CD14-positive monocyte (primary cell): ENCODE data around the gene TMED8. TPM values are rescaled to one million over a fixed set of nuclear protein-coding genes. Genes with fewer than 3 reads are reported as not detected.
A peak's percentile ranks its signal among the peaks of the same experiment; 100 is the strongest.

Experiments used
- DNase-seq, 3 donors: peaks; one replicate each; pipeline ENCODE4 v3.0.0-alpha.2; 2011 to 2022
- H2AFZ ChIP-seq: 2 replicates; pipeline ENCODE4 v1.6.0; 2012; ENCODE audit warnings: mild to moderate bottlenecking, low read depth, low read length, inconsistent platforms; ENCODE audit not compliant: insufficient read depth, poor library complexity, severe bottlenecking
- H3K27ac ChIP-seq, 2 donors: 1 replicate in 1 of 2; 2 replicates in 1 of 2; pipeline ENCODE4 v1.5.1; 2012 to 2013; ENCODE audit warnings: low read length in 2 of 2, control low read depth in 1 of 2, inconsistent platforms in 1 of 2, low read depth in 1 of 2, mild to moderate bottlenecking in 1 of 2
- H3K27me3 ChIP-seq, 2 donors: one replicate each; pipeline versions ENCODE4 v1.6.0 to v1.6.1; 2011 to 2013; ENCODE audit warnings: low read length in 2 of 2; ENCODE audit not compliant: control insufficient read depth in 2 of 2, insufficient read depth in 2 of 2
- H3K36me3 ChIP-seq, 2 donors: replicated peaks in 1 of 2; 1 replicate in 1 of 2; 2 replicates in 1 of 2; pipeline versions ENCODE4 v1.5.1 to v1.6.1; 2012 to 2013; ENCODE audit warnings: low read length in 2 of 2, control low read depth in 1 of 2, inconsistent platforms in 1 of 2, mild to moderate bottlenecking in 1 of 2; ENCODE audit not compliant: insufficient read depth in 2 of 2, control insufficient read depth in 1 of 2
- H3K4me1 ChIP-seq, 2 donors: 1 replicate in 1 of 2; 2 replicates in 1 of 2; pipeline versions ENCODE4 v1.5.1 to v1.6.1; 2012 to 2013; ENCODE audit warnings: low read length in 2 of 2, control low read depth in 1 of 2, inconsistent platforms in 1 of 2, mild to moderate bottlenecking in 1 of 2, moderate library complexity in 1 of 2; ENCODE audit not compliant: insufficient read depth in 2 of 2, control insufficient read depth in 1 of 2
- H3K4me2 ChIP-seq: replicated peaks from 2 replicates; pipeline ENCODE3; 2012; ENCODE audit warnings: low read length, moderate library complexity, mild to moderate bottlenecking; ENCODE audit not compliant: poor library complexity, severe bottlenecking; ENCODE audit errors: extremely low read depth
- H3K4me3 ChIP-seq, 3 experiments: fragments of 200-600 bp in 1 of 3; sonication (generic) in 1 of 3; replicated peaks in 1 of 3; 1 replicate in 2 of 3; 2 replicates in 1 of 3; pipeline ENCODE4 v1.5.1; 2011 to 2013; ENCODE audit warnings: low read length in 3 of 3, mild to moderate bottlenecking in 3 of 3, control low read depth in 2 of 3, low read depth in 2 of 3, inconsistent platforms in 1 of 3, moderate library complexity in 1 of 3
- H3K79me2 ChIP-seq: 2 replicates; pipeline ENCODE4 v1.6.0; 2012; ENCODE audit warnings: mild to moderate bottlenecking, control low read depth, inconsistent platforms, low read length, moderate library complexity; ENCODE audit not compliant: insufficient read depth
- H3K9ac ChIP-seq: 2 replicates; pipeline ENCODE4 v1.6.0; 2017; ENCODE audit warnings: low read length, mild to moderate bottlenecking; ENCODE audit not compliant: insufficient read depth, poor library complexity, severe bottlenecking
- H3K9me3 ChIP-seq, 2 donors: replicated peaks in 1 of 2; 1 replicate in 1 of 2; 2 replicates in 1 of 2; pipeline versions ENCODE4 v1.5.1 to v1.6.1; 2012 to 2013; ENCODE audit warnings: low read length in 2 of 2, control low read depth in 1 of 2; ENCODE audit not compliant: control insufficient read depth in 1 of 2, insufficient read depth in 1 of 2
- H4K20me1 ChIP-seq: 2 replicates; pipeline ENCODE4 v1.6.0; 2012; ENCODE audit warnings: mild to moderate bottlenecking, low read length, control low read depth, moderate library complexity; ENCODE audit not compliant: insufficient read depth
- H3K27ac Mint-ChIP-seq, 7 donors: one replicate each; pipeline ENCODE4 v1.8.0; 2020; ENCODE audit warnings: mild to moderate bottlenecking in 7 of 7, mixed read lengths in 7 of 7, moderate library complexity in 6 of 7, inconsistent platforms in 2 of 7
- H3K27me3 Mint-ChIP-seq, 3 donors: one replicate each; pipeline ENCODE4 v1.8.0; 2021 to 2022; ENCODE audit warnings: low read depth in 3 of 3, mild to moderate bottlenecking in 3 of 3, mixed read lengths in 3 of 3, moderate library complexity in 3 of 3, inconsistent platforms in 1 of 3
- H3K36me3 Mint-ChIP-seq, 2 donors: one replicate each; pipeline ENCODE4 v1.8.0; 2020; ENCODE audit warnings: mixed read lengths in 2 of 2, inconsistent platforms in 1 of 2, mild to moderate bottlenecking in 1 of 2
- H3K4me1 Mint-ChIP-seq: one replicate; pipeline ENCODE4 v1.8.0; 2020; ENCODE audit warnings: mild to moderate bottlenecking, mixed read lengths
- H3K4me3 Mint-ChIP-seq, 2 donors: one replicate each; pipeline ENCODE4 v1.8.0; 2020; ENCODE audit warnings: mild to moderate bottlenecking in 2 of 2, mixed read lengths in 2 of 2, moderate library complexity in 1 of 2
- H3K9me3 Mint-ChIP-seq, 7 donors: one replicate each; pipeline ENCODE4 v1.8.0; 2020 to 2022; ENCODE audit warnings: mixed read lengths in 7 of 7, mild to moderate bottlenecking in 6 of 7, moderate library complexity in 6 of 7, inconsistent platforms in 2 of 7
- CTCF ChIP-seq: fragments of 200-600 bp; IDR thresholded peaks from one replicate; pipeline ENCODE4 v1.8.0; 2022; ENCODE audit warnings: antibody characterized with exemption, mild to moderate bottlenecking
- WGBS: methylation state at CpG from one replicate; pipeline ENCODE4 v1.1.5; 2013; ENCODE audit warnings: missing lambda C conversion rate; ENCODE audit not compliant: insufficient coverage; 5-methylcytosine and 5-hydroxymethylcytosine counted together
- intact Hi-C, 2 donors: fragments of 100-400 bp; cut with micrococcal nuclease; formaldehyde crosslinking; loops; one replicate each; pipeline versions ENCODE4 v1.15.0 to v1.15.1; 2023
- polyA plus RNA-seq, 3 donors: library from polyadenylated mRNA; depleted of rRNA in 1 of 3; unstranded in 2 of 3; stranded (reverse) in 1 of 3; fragments of 300-500 nt in 2 of 3; fragments of >200 nt in 1 of 3; fragmentation: Illumina TruSeq in 2 of 3; gene quantifications; 1 replicate in 2 of 3; 2 replicates in 1 of 3; pipeline ENCODE4 v1.2.3, GENCODE V29; 2012 to 2021

The TMED8 gene
- polyA plus RNA-seq, 3 donors, result 5.4 to 6.2 (median 6.1) TPM

GRCh38 chr14:77407158-77407557, 30.3 kb upstream of the TMED8 start:
- DNase-seq, result peak; percentile 13 to 48 (median 22)
- H3K4me1 ChIP-seq, result peaks cover 26 to 30% of the 10 kb centered on the region in 2 donors
- 14% methylated on average over 1 of the region's 2 CpGs for WGBS
- H3K36me3 ChIP-seq, result no peaks in the 10 kb centered on the region
- intact Hi-C loops, result no loop called here
- Mint-ChIP-seq H3K36me3 (peaks cover 0 to 2% of the 10 kb centered on the region in 2 donors), H3K27ac (peak overlapping the region; percentile 50 to 90 (median 76)), H3K27me3 (peaks cover 0 to 3% (median 0%) of the 10 kb centered on the region in 3 donors), H3K4me1 (peaks cover 34% of the 10 kb centered on the region), H3K9me3 (no peaks in the 10 kb centered on the region), H3K4me3 (peak overlapping the region; percentile 72 to 92)
- H3K4me2 ChIP-seq, result peak overlapping the region; percentile 67
- H3K27me3 ChIP-seq, result no peaks in the 10 kb centered on the region
- peak overlapping the region; percentile 76 for H2AFZ ChIP-seq
- TF ChIP-seq CTCF, result no peak
- peak overlapping the region in 1 of 2 donors; percentile 72 for H3K27ac ChIP-seq
- H3K79me2 ChIP-seq, result no peaks in the 10 kb centered on the region
- peak overlapping the region; percentile 38 for H3K9ac ChIP-seq
- H3K4me3 ChIP-seq, result peak overlapping the region in 2 of 3 experiments; percentile 56 to 66
- H4K20me1 ChIP-seq, result no peaks in the 10 kb centered on the region
- no peaks in the 10 kb centered on the region for H3K9me3 ChIP-seq

DNA sequence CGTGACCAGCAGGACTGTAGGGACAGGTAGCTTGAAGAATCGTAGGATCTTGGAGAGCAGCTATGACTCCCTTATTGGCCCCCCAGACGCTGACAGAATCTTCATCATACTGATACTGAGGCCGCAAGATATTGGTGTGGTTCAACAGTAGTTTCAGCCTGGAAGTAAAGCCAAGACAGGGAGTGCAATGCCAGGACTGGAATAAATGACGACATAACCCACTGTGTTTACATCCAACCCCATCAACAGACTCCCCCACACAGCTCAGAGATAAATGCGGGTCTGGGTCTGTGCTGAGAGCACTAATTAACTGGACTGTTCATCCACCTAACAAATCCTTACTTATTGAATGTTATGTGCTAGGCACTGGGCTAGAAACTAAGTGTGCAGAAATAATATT, 29.8 kb upstream of the TMED8 start:
- no peak for TF ChIP-seq CTCF
- Histone ChIP-seq H3K36me3 (no peaks in the 10 kb centered on the region), H4K20me1 (no peaks in the 10 kb centered on the region), H3K4me1 (peaks cover 26 to 30% of the 10 kb centered on the region in 2 donors), H3K9ac (peak overlapping the region; percentile 38), H2AFZ (peak overlapping the region; percentile 76), H3K4me3 (peak overlapping the region in 2 of 3 experiments; percentile 56 to 66), H3K9me3 (no peaks in the 10 kb centered on the region), H3K27me3 (no peaks in the 10 kb centered on the region), H3K4me2 (peak overlapping the region; percentile 67), H3K27ac (peak overlapping the region in 1 of 2 donors; percentile 72), H3K79me2 (no peaks in the 10 kb centered on the region)
- peaks cover 0 to 2% of the 10 kb centered on the region in 2 donors for H3K36me3 Mint-ChIP-seq
- H3K27me3 Mint-ChIP-seq, result peaks cover 0 to 3% (median 0%) of the 10 kb centered on the region in 3 donors
- WGBS, result 0% methylated on average over 2 of the region's 6 CpGs
- H3K4me3 Mint-ChIP-seq, result peak overlapping the region; percentile 14 to 64
- H3K4me1 Mint-ChIP-seq, result peaks cover 34% of the 10 kb centered on the region
- no peaks in the 10 kb centered on the region for H3K9me3 Mint-ChIP-seq
- peak overlapping the region; percentile 60 to 90 (median 76) for H3K27ac Mint-ChIP-seq
- intact Hi-C loops, result no loop called here
- DNase-seq, result no peak
